ENCODE data around the gene ZNF362. TPM values are rescaled to one million over a fixed set of nuclear protein-coding genes. Genes with fewer than 3 reads are reported as not detected.
"Not testable (repeated sequence)": the region's sequence is repeated elsewhere in the genome, so short reads cannot be mapped to it uniquely, and the experiment has no call there.

The ZNF362 gene
- total RNA-seq, 2 donors from 2014 or later, result 45.0 to 52.0 TPM

DNA sequence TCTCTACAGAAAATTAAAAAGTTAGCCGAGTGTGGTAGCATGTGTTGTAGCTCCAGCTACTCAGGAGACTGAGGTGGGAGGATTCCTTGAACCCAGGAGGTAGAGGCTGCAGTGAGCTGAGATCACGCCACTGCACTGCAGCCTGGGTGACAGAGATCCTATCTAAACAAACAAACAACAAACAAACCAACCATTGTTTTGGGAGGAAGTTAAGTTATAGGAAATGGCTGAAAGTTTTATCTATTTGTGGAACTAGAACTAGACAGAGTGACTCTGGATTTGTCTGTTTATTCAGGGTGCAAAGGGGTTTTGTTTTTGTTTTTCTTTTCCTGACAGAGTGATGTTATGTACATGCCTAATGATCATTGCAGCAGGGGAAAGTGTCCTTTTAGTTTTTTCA, 31.0 kb downstream of the ZNF362 start:
- intact Hi-C loops (cut with DNase I), result no loop called here
- DNase-seq (ENCODE audit: low spot score), result no peak
- 64% methylated on average over 2 of the region's 2 CpGs for WGBS
- H3K9me3 ChIP-seq, result no peaks in the 10 kb centered on the region
- no peak overlapping the region for H3K27ac ChIP-seq
- H3K27me3 ChIP-seq (replicated peaks; ENCODE audit: insufficient read depth), result no peaks in the 10 kb centered on the region
- no peaks in the 10 kb centered on the region for H3K36me3 ChIP-seq
- H3K4me1 ChIP-seq (replicated peaks), result no peaks in the 10 kb centered on the region
- TF ChIP-seq, protein P1, sequence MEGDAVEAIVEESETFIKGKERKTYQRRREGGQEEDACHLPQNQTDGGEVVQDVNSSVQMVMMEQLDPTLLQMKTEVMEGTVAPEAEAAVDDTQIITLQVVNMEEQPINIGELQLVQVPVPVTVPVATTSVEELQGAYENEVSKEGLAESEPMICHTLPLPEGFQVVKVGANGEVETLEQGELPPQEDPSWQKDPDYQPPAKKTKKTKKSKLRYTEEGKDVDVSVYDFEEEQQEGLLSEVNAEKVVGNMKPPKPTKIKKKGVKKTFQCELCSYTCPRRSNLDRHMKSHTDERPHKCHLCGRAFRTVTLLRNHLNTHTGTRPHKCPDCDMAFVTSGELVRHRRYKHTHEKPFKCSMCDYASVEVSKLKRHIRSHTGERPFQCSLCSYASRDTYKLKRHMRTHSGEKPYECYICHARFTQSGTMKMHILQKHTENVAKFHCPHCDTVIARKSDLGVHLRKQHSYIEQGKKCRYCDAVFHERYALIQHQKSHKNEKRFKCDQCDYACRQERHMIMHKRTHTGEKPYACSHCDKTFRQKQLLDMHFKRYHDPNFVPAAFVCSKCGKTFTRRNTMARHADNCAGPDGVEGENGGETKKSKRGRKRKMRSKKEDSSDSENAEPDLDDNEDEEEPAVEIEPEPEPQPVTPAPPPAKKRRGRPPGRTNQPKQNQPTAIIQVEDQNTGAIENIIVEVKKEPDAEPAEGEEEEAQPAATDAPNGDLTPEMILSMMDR (IDR thresholded peaks at IDR 0.05), result no peak
- no peak overlapping the region for H3K4me3 ChIP-seq

DNA sequence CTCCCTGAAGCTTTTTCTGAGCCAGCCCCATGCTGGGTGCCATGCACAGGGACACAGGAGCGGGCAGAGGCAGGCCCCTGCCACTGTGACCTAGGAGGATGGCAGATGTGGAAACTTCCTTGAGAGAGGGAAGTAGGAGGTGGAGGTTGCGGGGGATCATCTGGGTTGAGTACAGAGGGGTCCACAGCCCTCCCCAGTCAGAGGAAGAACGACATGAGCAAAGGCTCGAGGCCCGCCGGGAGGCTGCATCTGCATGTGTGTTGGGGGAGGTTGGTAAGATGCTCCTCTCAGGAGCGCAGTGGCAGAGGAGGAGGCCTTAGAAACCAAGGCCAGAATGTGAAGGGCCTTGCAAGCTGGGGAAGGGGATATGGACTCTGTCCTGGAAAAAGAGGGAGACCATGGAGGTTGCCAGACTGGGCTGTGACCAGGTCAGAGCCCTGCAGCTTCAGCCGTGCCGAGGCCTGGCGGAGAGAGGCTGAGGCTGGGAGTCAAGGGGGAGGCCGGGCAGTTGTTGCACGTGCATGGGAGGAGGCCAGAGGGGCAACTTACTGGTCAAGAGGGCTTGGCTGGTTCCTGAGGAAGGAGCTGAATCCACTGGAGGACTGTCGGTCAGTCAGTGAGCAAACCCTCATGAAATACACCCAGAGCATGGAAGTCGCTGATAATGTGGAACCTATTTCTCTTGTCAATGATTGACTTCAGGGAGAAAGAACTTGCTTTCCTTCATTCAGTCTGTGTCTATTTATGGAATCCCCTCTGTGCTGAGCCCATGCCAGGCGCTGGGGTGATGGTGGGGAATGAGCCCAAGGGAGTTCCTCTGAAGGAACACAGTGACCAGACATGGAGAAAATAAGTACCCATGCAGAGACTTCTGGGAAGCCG, 32.9 kb downstream of the ZNF362 start:
- WGBS, result 85% methylated on average over 16 of the region's 16 CpGs
- Histone ChIP-seq H3K4me1 (replicated peaks) (no peaks in the 10 kb centered on the region), H3K9me3 (no peaks in the 10 kb centered on the region), H3K36me3 (no peaks in the 10 kb centered on the region), H3K27me3 (replicated peaks; ENCODE audit: insufficient read depth) (no peaks in the 10 kb centered on the region), H3K27ac (no peak overlapping the region), H3K4me3 (no peak overlapping the region)
- TF ChIP-seq, protein P1 (IDR thresholded peaks at IDR 0.05), result no peak
- no peak for TF ChIP-seq POLR2A (IDR thresholded peaks at IDR 0.05)
- TF ChIP-seq POLR2AphosphoS5 (IDR thresholded peaks at IDR 0.05), result no peak
- no peak for DNase-seq (ENCODE audit: low spot score)
- intact Hi-C loops (cut with DNase I), result no loop called here

DNA sequence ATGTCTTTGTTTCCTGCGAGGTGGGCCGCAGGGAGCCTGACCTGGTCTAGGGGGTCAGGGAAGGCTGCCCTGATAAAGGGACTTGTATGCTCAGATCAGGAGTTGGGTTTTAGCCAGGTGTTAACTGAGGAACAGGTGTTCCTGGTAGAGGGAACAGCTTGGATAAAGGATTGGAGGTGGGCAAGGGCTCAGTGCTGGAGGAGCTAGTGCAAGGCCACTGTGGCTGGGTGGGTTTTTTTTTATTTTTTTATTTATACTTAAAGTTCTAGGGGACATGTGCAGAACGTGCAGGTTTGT, 33.5 kb downstream of the ZNF362 start:
- 88% methylated on average over 3 of the region's 3 CpGs for WGBS
- no peak for TF ChIP-seq POLR2A (IDR thresholded peaks at IDR 0.05)
- TF ChIP-seq POLR2AphosphoS5 (IDR thresholded peaks at IDR 0.05), result no peak
- TF ChIP-seq, protein P1 (IDR thresholded peaks at IDR 0.05), result no peak
- Histone ChIP-seq H3K4me1 (replicated peaks) (no peaks in the 10 kb centered on the region), H3K4me3 (no peak overlapping the region), H3K36me3 (no peaks in the 10 kb centered on the region), H3K9me3 (no peaks in the 10 kb centered on the region), H3K27ac (no peak overlapping the region), H3K27me3 (replicated peaks; ENCODE audit: insufficient read depth) (no peaks in the 10 kb centered on the region)
- no peak for DNase-seq (ENCODE audit: low spot score)
- intact Hi-C loops (cut with DNase I), result loop anchor here (10.0 kb wide), 1 partner anchor 75 kb away; no protein-coding TSS in a partner anchor

DNA sequence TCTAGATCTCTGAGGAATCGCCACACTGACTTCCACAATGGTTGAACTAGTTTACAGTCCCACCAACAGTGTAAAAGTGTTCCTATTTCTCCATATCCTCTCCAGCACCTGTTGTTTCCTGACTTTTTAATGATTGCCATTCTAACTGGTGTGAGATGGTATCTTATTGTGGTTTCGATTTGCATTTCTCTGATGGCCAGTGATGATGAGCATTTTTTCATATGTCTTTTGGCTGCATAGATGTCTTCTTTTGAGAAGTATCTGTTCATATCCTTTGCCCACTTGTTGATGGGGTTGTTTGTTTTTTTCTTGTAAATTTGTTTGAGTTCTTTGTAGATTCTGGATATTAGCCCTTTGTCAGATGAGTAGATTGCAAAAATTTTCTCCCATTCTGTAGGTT, 34.3 kb downstream of the ZNF362 start:
- not testable (repeated sequence) for H3K4me3 ChIP-seq; H3K27me3 ChIP-seq (replicated peaks; ENCODE audit: insufficient read depth); H3K9me3 ChIP-seq; H3K27ac ChIP-seq; H3K4me1 ChIP-seq (replicated peaks); DNase-seq (ENCODE audit: low spot score); H3K36me3 ChIP-seq
- 100% methylated on average over 1 of the region's 2 CpGs for WGBS
- intact Hi-C loops (cut with DNase I), result loop anchor here (10.0 kb wide), 1 partner anchor 76 kb away; no protein-coding TSS in a partner anchor

DNA sequence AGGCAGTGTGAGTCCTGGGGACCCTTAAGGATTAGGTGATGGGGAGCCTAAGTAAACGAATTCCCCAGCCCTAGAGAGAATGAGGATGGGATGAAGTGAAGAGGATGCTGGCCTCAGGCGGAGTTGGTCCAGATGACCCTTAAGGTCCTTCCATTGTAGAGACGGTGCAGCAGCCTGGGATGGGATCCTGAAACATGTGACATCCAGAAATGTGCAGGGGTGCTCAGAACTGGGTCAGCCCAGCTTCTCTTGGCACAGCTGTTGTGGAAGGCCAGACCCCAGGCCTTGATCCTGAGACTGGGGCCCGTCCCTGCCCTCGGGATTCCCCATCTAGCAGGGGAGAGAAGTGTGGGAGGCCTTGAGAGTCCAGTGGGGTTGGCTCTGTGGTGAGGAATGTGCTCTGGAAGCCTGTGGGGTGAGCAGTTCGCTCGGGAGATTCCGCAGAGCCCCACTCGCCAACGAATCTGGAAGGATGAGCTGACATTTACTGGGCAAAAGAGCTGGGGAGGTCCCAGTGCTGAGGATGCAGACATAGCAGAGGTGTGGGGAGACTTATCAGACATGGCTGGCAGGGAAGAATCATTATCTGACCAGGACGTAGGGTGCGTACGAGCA, 36.5 kb downstream of the ZNF362 start:
- intact Hi-C loops (cut with DNase I), result loop anchor here (10.0 kb wide), 1 partner anchor 78 kb away; no protein-coding TSS in a partner anchor
- Histone ChIP-seq H3K27me3 (replicated peaks; ENCODE audit: insufficient read depth) (no peaks in the 10 kb centered on the region), H3K4me3 (no peak overlapping the region), H3K36me3 (no peaks in the 10 kb centered on the region), H3K9me3 (no peaks in the 10 kb centered on the region), H3K4me1 (replicated peaks) (no peaks in the 10 kb centered on the region), H3K27ac (peak overlapping the region in 1 of 2 donors; percentile 8)
- TF ChIP-seq, protein P1 (IDR thresholded peaks at IDR 0.05), result no peak
- TF ChIP-seq POLR2A (IDR thresholded peaks at IDR 0.05), result no peak
- no peak for TF ChIP-seq POLR2AphosphoS5 (IDR thresholded peaks at IDR 0.05)
- WGBS, result 56% methylated on average over 13 of the region's 13 CpGs
- no peak for DNase-seq (ENCODE audit: low spot score)
